Measurements from ENCODE around the gene EFNB1. TPM values are rescaled to one million over a fixed set of nuclear protein-coding genes. Genes with fewer than 3 reads are reported as not detected.
A peak's percentile ranks its signal among the peaks of the same experiment; 100 is the strongest.
"Not testable (repeated sequence)": the region's sequence is repeated elsewhere in the genome, so short reads cannot be mapped to it uniquely, and the experiment has no call there.

The EFNB1 gene
- total RNA-seq (3.2 and 3.5 TPM in 2 replicates), polyA plus RNA-seq (0.92 and 1.5 TPM in 2 replicates), polyA minus RNA-seq (4.7 and 5.4 TPM in 2 replicates)
- 3.8 TPM for total RNA-seq (2013)

DNA sequence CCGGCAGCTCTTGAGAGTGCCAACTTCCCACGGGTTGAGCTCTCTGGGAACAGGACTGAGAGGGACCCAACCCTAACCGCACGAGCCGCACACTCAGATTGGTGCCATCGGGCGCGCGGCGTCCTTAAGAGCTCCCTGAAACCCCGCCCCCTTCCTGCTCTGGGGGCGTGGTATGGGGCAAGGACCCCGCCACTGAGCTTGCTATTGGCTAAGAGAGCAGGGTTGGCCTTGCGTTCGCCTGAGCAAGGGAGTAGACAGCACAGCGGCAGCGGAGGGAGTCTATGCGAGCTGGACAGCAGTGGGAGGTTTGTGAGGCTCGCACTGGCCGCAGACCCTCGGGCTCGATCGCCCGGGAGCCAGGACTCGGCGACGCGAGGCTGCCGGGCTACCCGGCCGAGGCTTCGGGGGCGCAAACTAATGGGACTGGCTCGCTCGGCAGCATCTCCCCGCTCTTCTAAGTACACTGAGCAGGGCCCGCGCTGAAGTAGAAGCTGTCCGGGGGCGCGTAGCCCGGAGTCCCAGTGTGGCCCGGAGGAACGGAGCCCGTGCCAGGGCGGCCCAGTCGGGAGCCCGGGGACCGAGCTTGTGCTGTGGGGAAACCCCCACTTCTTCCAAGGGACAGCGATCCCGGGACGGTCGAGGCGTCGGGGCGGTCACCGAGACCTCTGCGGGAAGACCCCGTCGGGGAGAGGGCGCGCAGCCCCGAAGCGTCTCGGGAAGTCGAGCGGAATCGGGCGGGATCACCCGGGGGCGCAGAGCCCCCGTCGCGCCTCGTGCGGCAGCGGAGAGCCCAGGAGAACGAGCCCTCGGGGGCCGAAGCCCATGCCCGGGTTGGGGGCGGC lies at the start of gene EFNB1:
TSS of gene EFNB1 (plus strand) at position 282 of the 842 bp plus-strand sequence. CDS start 756 bp downstream, outside the sequence.
- Histone ChIP-seq H3K27me3 (replicated peaks in 1 of 4; ENCODE audit: control extremely low read depth in 1 of 4, control insufficient read depth in 3 of 4, insufficient read depth in 4 of 4, low read length in 3 of 4) (peaks cover 0 to 11% (median 4%) of the 10 kb centered on the region in 4 experiments), H3K9me3 (ENCODE audit: control extremely low read depth in 1 of 3, control insufficient read depth in 2 of 3, insufficient read depth in 1 of 3, low read length in 2 of 3) (no peaks in the 10 kb centered on the region), H3K79me2 (ENCODE audit: control insufficient read depth, insufficient read depth, low read length) (no peaks in the 10 kb centered on the region), H3K9ac (ENCODE audit: low read length) (peak within 1 kb of the TSS; percentile 75), H4K20me1 (ENCODE audit: control insufficient read depth, insufficient read depth, low read length, poor library complexity, severe bottlenecking) (peaks cover 8% of the 10 kb centered on the region), H3K27ac (ENCODE audit: low read length in 2 of 2) (no peak within 1 kb of the TSS), H3K4me2 (replicated peaks; ENCODE audit: low read depth, low read length, poor library complexity, severe bottlenecking) (peak within 1 kb of the TSS; percentile 87), H3K36me3 (replicated peaks in 1 of 2; ENCODE audit: control extremely low read depth in 1 of 2, control insufficient read depth in 1 of 2, extremely low read depth in 1 of 2, insufficient read depth in 2 of 2, low read length in 1 of 2) (no peaks in the 10 kb centered on the region), H3K4me3 (ENCODE audit: control extremely low read depth in 1 of 5, extremely low read depth in 1 of 5, insufficient read depth in 1 of 5, low read depth in 2 of 5, low read length in 4 of 5) (peak within 1 kb of the TSS; percentile 58 to 80 (median 75)), H2AFZ (ENCODE audit: insufficient read depth, low read depth, low read length, poor library complexity, severe bottlenecking) (peak within 1 kb of the TSS; percentile 89), H3K4me1 (ENCODE audit: control insufficient read depth in 2 of 2, insufficient read depth in 2 of 2, low read length in 2 of 2) (peaks cover 12 to 34% of the 10 kb centered on the region in 2 donors)
- Mint-ChIP-seq H3K9me3 (ENCODE audit: insufficient read depth) (no peaks in the 10 kb centered on the region), H3K4me3 (peak within 1 kb of the TSS; percentile 97), H3K27me3 (no peaks in the 10 kb centered on the region), H3K27ac (peak within 1 kb of the TSS; percentile 77), H3K4me1 (peaks cover 23% of the 10 kb centered on the region)
- ATAC-seq (ENCODE audit: low read depth) (peak; percentile 92), DNase-seq (peak; percentile 91)
- intact Hi-C loops (cut with micrococcal nuclease), result loop anchor here (2.0 to 10.0 kb wide), 6 partner anchors 314 to 1613 kb away; partner anchors contain the start of genes DLG3, EDA and PJA1
- ChIA-PET CTCF (interaction anchor here (0.7 to 4.1 kb wide), 13 partner anchors 8 to 1305 kb away, joined by 3 to 48 read pairs (median 5); partner anchors contain the start of genes IGBP1 and PJA1), POLR2A (interaction anchor here (1.0 to 1.1 kb wide), 2 partner anchors 1303 to 1305 kb away, joined by 3 to 4 read pairs; partner anchors contain the start of gene IGBP1)
- TF ChIP-seq, protein P1, sequence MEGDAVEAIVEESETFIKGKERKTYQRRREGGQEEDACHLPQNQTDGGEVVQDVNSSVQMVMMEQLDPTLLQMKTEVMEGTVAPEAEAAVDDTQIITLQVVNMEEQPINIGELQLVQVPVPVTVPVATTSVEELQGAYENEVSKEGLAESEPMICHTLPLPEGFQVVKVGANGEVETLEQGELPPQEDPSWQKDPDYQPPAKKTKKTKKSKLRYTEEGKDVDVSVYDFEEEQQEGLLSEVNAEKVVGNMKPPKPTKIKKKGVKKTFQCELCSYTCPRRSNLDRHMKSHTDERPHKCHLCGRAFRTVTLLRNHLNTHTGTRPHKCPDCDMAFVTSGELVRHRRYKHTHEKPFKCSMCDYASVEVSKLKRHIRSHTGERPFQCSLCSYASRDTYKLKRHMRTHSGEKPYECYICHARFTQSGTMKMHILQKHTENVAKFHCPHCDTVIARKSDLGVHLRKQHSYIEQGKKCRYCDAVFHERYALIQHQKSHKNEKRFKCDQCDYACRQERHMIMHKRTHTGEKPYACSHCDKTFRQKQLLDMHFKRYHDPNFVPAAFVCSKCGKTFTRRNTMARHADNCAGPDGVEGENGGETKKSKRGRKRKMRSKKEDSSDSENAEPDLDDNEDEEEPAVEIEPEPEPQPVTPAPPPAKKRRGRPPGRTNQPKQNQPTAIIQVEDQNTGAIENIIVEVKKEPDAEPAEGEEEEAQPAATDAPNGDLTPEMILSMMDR (IDR thresholded peaks at IDR 0.05), result no peak
- TF ChIP-seq EZH2 (IDR thresholded peaks at IDR 0.05; ENCODE audit: borderline replicate concordance, insufficient read depth, low read depth, low read length, poor library complexity, severe bottlenecking), result no peak
- under 1% methylated on average over 50 of the region's 82 CpGs for WGBS (ENCODE audit: insufficient coverage)

DNA sequence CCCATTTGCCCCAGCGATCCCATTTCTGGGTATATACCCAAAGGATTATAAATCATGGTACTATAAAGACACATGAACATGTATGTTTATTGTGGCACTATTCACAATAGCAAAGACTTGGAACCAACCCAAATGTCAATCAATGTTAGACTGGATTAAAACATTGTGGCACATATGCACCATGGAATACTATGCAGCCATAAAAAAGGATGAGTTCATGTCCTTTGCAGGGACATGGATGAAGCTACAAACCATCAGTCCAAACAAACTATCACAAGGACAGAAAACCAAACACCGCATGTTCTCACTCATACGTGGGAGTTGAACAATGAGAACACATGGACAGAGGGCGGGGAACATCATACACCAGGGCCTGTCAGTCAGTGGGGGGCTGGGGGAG lies 47.5 kb upstream of the EFNB1 start:
- H3K9me3 ChIP-seq (ENCODE audit: control extremely low read depth in 1 of 3, control insufficient read depth in 2 of 3, insufficient read depth in 1 of 3, low read length in 2 of 3); H3K27ac ChIP-seq (ENCODE audit: low read length in 2 of 2); H3K4me1 Mint-ChIP-seq; H3K27ac Mint-ChIP-seq; H3K9ac ChIP-seq (ENCODE audit: low read length); CTCF ChIA-PET; H3K4me3 Mint-ChIP-seq; H3K4me2 ChIP-seq (replicated peaks; ENCODE audit: low read depth, low read length, poor library complexity, severe bottlenecking); H3K4me3 ChIP-seq (ENCODE audit: control extremely low read depth in 1 of 5, extremely low read depth in 1 of 5, insufficient read depth in 1 of 5, low read depth in 2 of 5, low read length in 4 of 5); H3K79me2 ChIP-seq (ENCODE audit: control insufficient read depth, insufficient read depth, low read length); intact Hi-C loops (cut with micrococcal nuclease); POLR2A ChIA-PET; H3K36me3 ChIP-seq (replicated peaks in 1 of 2; ENCODE audit: control extremely low read depth in 1 of 2, control insufficient read depth in 1 of 2, extremely low read depth in 1 of 2, insufficient read depth in 2 of 2, low read length in 1 of 2); H3K27me3 ChIP-seq (replicated peaks in 1 of 4; ENCODE audit: control extremely low read depth in 1 of 4, control insufficient read depth in 3 of 4, insufficient read depth in 4 of 4, low read length in 3 of 4); H3K4me1 ChIP-seq (ENCODE audit: control insufficient read depth in 2 of 2, insufficient read depth in 2 of 2, low read length in 2 of 2); H3K27me3 Mint-ChIP-seq; DNase-seq; ATAC-seq (ENCODE audit: low read depth); H3K9me3 Mint-ChIP-seq (ENCODE audit: insufficient read depth); H4K20me1 ChIP-seq (ENCODE audit: control insufficient read depth, insufficient read depth, low read length, poor library complexity, severe bottlenecking); H2AFZ ChIP-seq (ENCODE audit: insufficient read depth, low read depth, low read length, poor library complexity, severe bottlenecking): not testable (repeated sequence)
- WGBS (ENCODE audit: insufficient coverage), result no CpG with 5 or more reads among the region's 4 CpGs
